ENCODE data around the gene LAT. TPM values are rescaled to one million over a fixed set of nuclear protein-coding genes. Genes with fewer than 3 reads are reported as not detected.

LAT gene
- total RNA-seq, 4 donors from 2014 or later, result 5.6 to 39.6 (median 8.4) TPM

DNA sequence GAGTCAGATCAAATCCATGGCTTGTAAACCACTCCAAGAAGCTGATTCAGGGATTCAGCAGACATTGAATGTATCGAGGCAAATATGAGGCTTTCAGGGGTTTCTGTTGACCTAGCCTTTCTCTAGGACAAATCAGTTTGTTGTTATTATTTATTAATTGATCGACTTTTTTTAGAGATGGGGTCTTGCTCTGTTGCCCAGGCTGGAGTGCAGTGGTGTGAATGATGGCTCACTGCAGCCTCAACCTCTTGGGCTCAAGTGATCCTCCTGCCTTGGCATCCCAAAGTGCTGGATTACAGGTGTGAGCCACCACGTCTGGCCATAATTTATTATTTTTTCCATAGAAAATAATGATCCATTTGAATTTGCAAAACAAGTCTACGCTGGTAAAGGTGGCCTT, 27.0 kb downstream of the LAT start:
- TF ChIP-seq EP300 (IDR thresholded peaks at IDR 0.05; ENCODE audit: low read depth), result no peak
- no peak for TF ChIP-seq POLR2AphosphoS5 (IDR thresholded peaks at IDR 0.05)
- TF ChIP-seq, protein P1, sequence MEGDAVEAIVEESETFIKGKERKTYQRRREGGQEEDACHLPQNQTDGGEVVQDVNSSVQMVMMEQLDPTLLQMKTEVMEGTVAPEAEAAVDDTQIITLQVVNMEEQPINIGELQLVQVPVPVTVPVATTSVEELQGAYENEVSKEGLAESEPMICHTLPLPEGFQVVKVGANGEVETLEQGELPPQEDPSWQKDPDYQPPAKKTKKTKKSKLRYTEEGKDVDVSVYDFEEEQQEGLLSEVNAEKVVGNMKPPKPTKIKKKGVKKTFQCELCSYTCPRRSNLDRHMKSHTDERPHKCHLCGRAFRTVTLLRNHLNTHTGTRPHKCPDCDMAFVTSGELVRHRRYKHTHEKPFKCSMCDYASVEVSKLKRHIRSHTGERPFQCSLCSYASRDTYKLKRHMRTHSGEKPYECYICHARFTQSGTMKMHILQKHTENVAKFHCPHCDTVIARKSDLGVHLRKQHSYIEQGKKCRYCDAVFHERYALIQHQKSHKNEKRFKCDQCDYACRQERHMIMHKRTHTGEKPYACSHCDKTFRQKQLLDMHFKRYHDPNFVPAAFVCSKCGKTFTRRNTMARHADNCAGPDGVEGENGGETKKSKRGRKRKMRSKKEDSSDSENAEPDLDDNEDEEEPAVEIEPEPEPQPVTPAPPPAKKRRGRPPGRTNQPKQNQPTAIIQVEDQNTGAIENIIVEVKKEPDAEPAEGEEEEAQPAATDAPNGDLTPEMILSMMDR (IDR thresholded peaks at IDR 0.05), result no peak
- no peak for TF ChIP-seq POLR2A (IDR thresholded peaks at IDR 0.05)
- no peak overlapping the region for H3K27ac ChIP-seq
- no peak overlapping the region for H3K4me3 ChIP-seq
- peaks cover 0 to 5% (median 0%) of the 10 kb centered on the region in 4 donors for H3K4me1 ChIP-seq
- 82 to 83% methylated on average over 2 to 4 of the region's 4 CpGs for WGBS, 2 donors (ENCODE audit: low coverage in 1 of 2)
- H3K9me3 ChIP-seq, result no peaks in the 10 kb centered on the region
- in situ Hi-C loops (cut with MboI; ENCODE audit: low pct_ligation_motif_present in 1 of 4, low pct_unique_long_range_greater_than_20kb in 1 of 4, low sequenced_read_pairs in 3 of 4) (no loop called here), intact Hi-C loops (cut with DNase I; ENCODE audit: low total_unique reads) (no loop called here)
- H3K27me3 ChIP-seq, result no peaks in the 10 kb centered on the region
- no peaks in the 10 kb centered on the region for H3K36me3 ChIP-seq
- DNase-seq, result no peak

DNA sequence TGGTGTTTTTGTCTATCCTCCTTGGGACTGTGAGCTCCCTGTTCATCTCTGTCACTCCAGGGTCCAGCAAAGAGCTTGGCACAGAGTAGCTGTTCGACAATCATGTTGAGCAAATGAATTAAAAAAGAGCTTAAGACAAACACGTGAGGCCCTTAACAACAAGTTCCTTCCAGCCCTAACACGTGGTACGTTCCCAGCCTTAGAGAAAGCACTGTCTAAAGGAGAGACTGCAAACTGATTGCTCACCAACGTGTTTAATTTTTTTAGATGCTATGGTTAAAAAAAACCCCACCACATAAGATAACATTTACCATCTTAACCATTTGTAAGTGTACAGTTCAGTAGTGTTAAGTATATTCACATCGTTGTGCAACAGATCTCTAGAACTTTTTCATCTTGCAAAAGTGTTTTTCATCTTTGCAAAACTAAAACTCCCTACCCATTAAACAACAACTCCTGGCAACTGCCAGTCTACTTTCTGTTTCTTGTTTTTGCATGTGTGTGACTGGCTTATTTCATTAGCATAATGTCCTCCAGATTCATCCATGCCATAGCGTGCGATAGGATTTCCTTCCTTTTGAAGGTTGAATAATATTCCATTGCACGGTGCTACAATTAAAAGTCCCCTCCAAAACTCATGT, 28.2 kb downstream of the LAT start:
- Histone ChIP-seq H3K36me3 (no peaks in the 10 kb centered on the region), H3K27ac (no peak overlapping the region), H3K4me1 (peaks cover 0 to 5% (median 0%) of the 10 kb centered on the region in 4 donors), H3K9me3 (no peaks in the 10 kb centered on the region), H3K4me3 (no peak overlapping the region), H3K27me3 (no peaks in the 10 kb centered on the region)
- TF ChIP-seq, protein P1 (IDR thresholded peaks at IDR 0.05), result no peak
- TF ChIP-seq POLR2A (IDR thresholded peaks at IDR 0.05), result no peak
- TF ChIP-seq POLR2AphosphoS5 (IDR thresholded peaks at IDR 0.05), result no peak
- TF ChIP-seq EP300 (IDR thresholded peaks at IDR 0.05; ENCODE audit: low read depth), result no peak
- in situ Hi-C loops (cut with MboI; ENCODE audit: low pct_ligation_motif_present in 1 of 4, low pct_unique_long_range_greater_than_20kb in 1 of 4, low sequenced_read_pairs in 3 of 4) (no loop called here), intact Hi-C loops (cut with DNase I; ENCODE audit: low total_unique reads) (no loop called here)
- 67 to 75% methylated on average over 7 to 9 of the region's 9 CpGs for WGBS, 2 donors (ENCODE audit: low coverage in 1 of 2)
- DNase-seq, result no peak

DNA sequence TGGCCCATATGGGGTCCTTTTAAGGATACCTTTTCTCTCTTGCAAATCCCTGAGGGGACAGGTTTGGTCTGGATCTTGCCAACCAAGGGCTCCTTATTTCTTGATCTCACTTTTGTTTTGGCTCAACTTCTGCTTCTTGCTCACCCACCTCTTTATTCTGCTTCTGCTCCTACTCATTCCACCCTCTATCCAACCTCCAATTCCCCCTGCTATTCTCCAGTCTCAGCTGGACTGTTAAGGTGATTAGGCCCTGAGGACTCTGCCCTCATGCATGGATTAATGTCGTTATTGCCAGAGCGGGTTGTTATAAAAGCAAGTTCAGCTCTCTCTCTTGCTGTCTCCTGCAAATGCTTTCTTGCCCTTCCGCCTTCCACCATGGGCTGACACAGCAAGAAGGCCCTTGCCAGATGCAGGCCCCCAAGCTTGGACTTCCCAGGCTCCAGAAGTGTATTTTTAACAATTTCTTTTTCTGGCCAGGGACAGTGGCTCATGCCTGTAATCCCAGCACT, 29.8 kb downstream of the LAT start:
- peak; percentile 22 for DNase-seq
- Histone ChIP-seq H3K27me3 (no peaks in the 10 kb centered on the region), H3K36me3 (no peaks in the 10 kb centered on the region), H3K4me3 (no peak overlapping the region), H3K27ac (peak overlapping the region; percentile 0 to 45 (median 22)), H3K4me1 (peaks cover 0 to 5% (median 0%) of the 10 kb centered on the region in 4 donors), H3K9me3 (no peaks in the 10 kb centered on the region)
- in situ Hi-C loops (cut with MboI; ENCODE audit: low pct_ligation_motif_present in 1 of 4, low pct_unique_long_range_greater_than_20kb in 1 of 4, low sequenced_read_pairs in 3 of 4) (no loop called here), intact Hi-C loops (cut with DNase I; ENCODE audit: low total_unique reads) (no loop called here)
- WGBS, 2 donors (ENCODE audit: low coverage in 1 of 2), result 30 to 69% methylated on average over 2 to 3 of the region's 3 CpGs
- TF ChIP-seq POLR2AphosphoS5 (IDR thresholded peaks at IDR 0.05) (no peak), EP300 (IDR thresholded peaks at IDR 0.05; ENCODE audit: low read depth) (no peak), POLR2A (IDR thresholded peaks at IDR 0.05) (no peak)
- TF ChIP-seq, protein P1 (IDR thresholded peaks at IDR 0.05), result no peak

DNA sequence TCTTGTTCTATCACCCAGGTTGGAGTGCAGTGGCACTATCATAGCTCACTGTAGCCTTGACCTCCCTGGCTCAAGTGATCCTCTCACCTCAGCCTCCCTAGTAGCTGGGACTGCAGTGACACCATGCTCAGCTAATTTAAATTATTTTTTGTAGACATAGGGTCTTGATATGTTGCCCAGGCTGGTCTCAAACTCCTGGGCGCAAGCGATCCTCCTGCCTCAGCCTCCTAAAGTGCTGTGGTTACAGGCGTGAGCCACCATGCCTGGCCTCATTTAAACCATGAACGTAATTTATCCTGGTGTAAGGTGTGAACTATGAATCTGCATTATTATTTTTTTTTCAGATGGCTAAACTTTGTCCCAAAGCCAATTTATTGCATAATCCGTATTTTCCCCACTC, 37.3 kb downstream of the LAT start:
- H3K4me1 ChIP-seq, result no peaks in the 10 kb centered on the region
- H3K27me3 ChIP-seq, result no peaks in the 10 kb centered on the region
- no peak overlapping the region for H3K4me3 ChIP-seq
- TF ChIP-seq, protein P1 (IDR thresholded peaks at IDR 0.05), result no peak
- TF ChIP-seq POLR2AphosphoS5 (IDR thresholded peaks at IDR 0.05), result no peak
- no peak for TF ChIP-seq EP300 (IDR thresholded peaks at IDR 0.05; ENCODE audit: low read depth)
- TF ChIP-seq POLR2A (IDR thresholded peaks at IDR 0.05), result no peak
- no peak for DNase-seq
- H3K27ac ChIP-seq, result no peak overlapping the region
- 85 to 89% methylated on average over 5 of the region's 5 CpGs for WGBS, 2 donors (ENCODE audit: low coverage in 1 of 2)
- no peaks in the 10 kb centered on the region for H3K36me3 ChIP-seq
- intact Hi-C loops (cut with DNase I; ENCODE audit: low total_unique reads), result no loop called here
- H3K9me3 ChIP-seq, result no peaks in the 10 kb centered on the region
- in situ Hi-C loops (cut with MboI; ENCODE audit: low pct_ligation_motif_present in 1 of 4, low pct_unique_long_range_greater_than_20kb in 1 of 4, low sequenced_read_pairs in 3 of 4), result no loop called here
